Measurements from ENCODE around the gene KCNC4.
A peak's percentile ranks its signal among the peaks of the same experiment; 100 is the strongest.

The KCNC4 gene

GRCh38 chr1:110163591-110163990, 46.5 kb upstream of the KCNC4 start:
- Histone ChIP-seq H3K79me1 (ENCODE audit: low read depth, low read length) (no peaks in the 10 kb centered on the region), H4K8ac (ENCODE audit: low read depth, low read length) (no peak overlapping the region), H3K18ac (ENCODE audit: low read length) (no peak overlapping the region), H3K9me3 (replicated peaks in 1 of 2; ENCODE audit: control insufficient read depth in 2 of 2, insufficient read depth in 1 of 2, low read depth in 1 of 2, low read length in 2 of 2) (no peaks in the 10 kb centered on the region), H3K4me3 (ENCODE audit: low read length in 2 of 2) (no peak overlapping the region), H3K27ac (replicated peaks; ENCODE audit: low read length) (no peak overlapping the region), H3K4ac (ENCODE audit: low read length) (no peak overlapping the region), H2BK15ac (ENCODE audit: low read length) (no peak overlapping the region), H3K27me3 (ENCODE audit: control insufficient read depth in 3 of 3, insufficient read depth in 3 of 3, low read depth in 1 of 3, low read length in 3 of 3) (peaks cover 0 to 71% (median 0%) of the 10 kb centered on the region in 3 experiments), H2AFZ (ENCODE audit: low read length) (no peak overlapping the region), H3K9ac (ENCODE audit: low read depth, low read length, poor library complexity) (no peak overlapping the region), H3K23ac (ENCODE audit: low read depth, low read length, poor library complexity) (no peak overlapping the region), H3K14ac (ENCODE audit: low read length) (no peak overlapping the region), H2AK5ac (ENCODE audit: low read depth, low read length) (no peak overlapping the region), H3K4me2 (ENCODE audit: insufficient read depth, low read length, poor library complexity, severe bottlenecking) (no peak overlapping the region), H2BK12ac (ENCODE audit: low read length) (no peak overlapping the region), H2BK120ac (ENCODE audit: low read depth, low read length) (no peak overlapping the region), H4K91ac (ENCODE audit: low read depth, low read length, poor library complexity) (no peak overlapping the region), H2BK5ac (ENCODE audit: low read length) (no peak overlapping the region), H3K4me1 (ENCODE audit: control insufficient read depth in 2 of 2, insufficient read depth in 1 of 2, low read depth in 1 of 2, low read length in 2 of 2) (no peaks in the 10 kb centered on the region), H3K36me3 (replicated peaks in 1 of 2; ENCODE audit: control insufficient read depth in 2 of 2, insufficient read depth in 2 of 2, low read length in 2 of 2) (no peaks in the 10 kb centered on the region)
- DNase-seq (ENCODE audit: low spot score) = no peak
- WGBS, 2 donors (ENCODE audit: extremely low coverage in 2 of 2, insufficient read length in 2 of 2, insufficient replicate concordance in 1 of 2) = no CpG with 5 or more reads among the region's 7 CpGs

GRCh38 chr1:110164725-110165350, 45.3 kb upstream of the KCNC4 start:
- Histone ChIP-seq H2BK12ac (ENCODE audit: low read length) (no peak overlapping the region), H2AK5ac (ENCODE audit: low read depth, low read length) (no peak overlapping the region), H2AFZ (ENCODE audit: low read length) (no peak overlapping the region), H3K23ac (ENCODE audit: low read depth, low read length, poor library complexity) (no peak overlapping the region), H3K79me1 (ENCODE audit: low read depth, low read length) (no peaks in the 10 kb centered on the region), H3K4ac (ENCODE audit: low read length) (no peak overlapping the region), H3K4me2 (ENCODE audit: insufficient read depth, low read length, poor library complexity, severe bottlenecking) (no peak overlapping the region), H3K27ac (replicated peaks; ENCODE audit: low read length) (no peak overlapping the region), H4K91ac (ENCODE audit: low read depth, low read length, poor library complexity) (no peak overlapping the region), H3K27me3 (ENCODE audit: control insufficient read depth in 3 of 3, insufficient read depth in 3 of 3, low read depth in 1 of 3, low read length in 3 of 3) (peaks cover 0 to 75% (median 0%) of the 10 kb centered on the region in 3 experiments), H3K14ac (ENCODE audit: low read length) (no peak overlapping the region), H2BK5ac (ENCODE audit: low read length) (no peak overlapping the region), H3K18ac (ENCODE audit: low read length) (no peak overlapping the region), H4K8ac (ENCODE audit: low read depth, low read length) (no peak overlapping the region), H3K9ac (ENCODE audit: low read depth, low read length, poor library complexity) (no peak overlapping the region), H2BK120ac (ENCODE audit: low read depth, low read length) (no peak overlapping the region), H3K4me3 (ENCODE audit: low read length in 2 of 2) (no peak overlapping the region), H3K4me1 (ENCODE audit: control insufficient read depth in 2 of 2, insufficient read depth in 1 of 2, low read depth in 1 of 2, low read length in 2 of 2) (no peaks in the 10 kb centered on the region), H3K36me3 (replicated peaks in 1 of 2; ENCODE audit: control insufficient read depth in 2 of 2, insufficient read depth in 2 of 2, low read length in 2 of 2) (no peaks in the 10 kb centered on the region), H2BK15ac (ENCODE audit: low read length) (no peak overlapping the region), H3K9me3 (replicated peaks in 1 of 2; ENCODE audit: control insufficient read depth in 2 of 2, insufficient read depth in 1 of 2, low read depth in 1 of 2, low read length in 2 of 2) (no peaks in the 10 kb centered on the region)
- DNase-seq (ENCODE audit: low spot score) = no peak
- no CpG with 5 or more reads among the region's 10 CpGs for WGBS, 2 donors (ENCODE audit: extremely low coverage in 2 of 2, insufficient read length in 2 of 2, insufficient replicate concordance in 1 of 2)

DNA sequence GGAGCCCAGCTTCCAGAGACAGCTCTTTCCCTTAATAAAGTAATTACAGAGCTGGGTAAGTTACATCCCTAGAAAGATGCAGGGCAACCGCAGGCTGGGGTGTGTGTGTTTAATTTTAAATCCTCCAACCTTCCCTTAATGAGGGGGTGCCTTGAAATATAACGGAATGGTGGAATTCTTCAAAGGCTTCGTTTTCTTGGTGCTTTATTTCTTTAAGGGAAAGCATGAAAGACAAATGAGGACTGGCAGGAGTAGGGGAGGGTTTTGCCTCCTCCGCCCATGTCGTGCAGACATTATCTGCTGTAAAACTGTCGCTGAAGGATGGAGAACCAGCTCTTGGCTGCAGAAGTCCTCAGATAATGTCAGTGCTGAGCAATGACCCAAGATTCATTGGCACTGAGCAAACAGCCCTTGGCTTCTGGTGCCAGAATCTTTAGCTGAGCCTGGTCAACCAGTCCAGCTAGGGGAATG, 44.3 kb upstream of the KCNC4 start:
- Histone ChIP-seq H3K14ac (ENCODE audit: low read length) (no peak overlapping the region), H3K23ac (ENCODE audit: low read depth, low read length, poor library complexity) (no peak overlapping the region), H3K9ac (ENCODE audit: low read depth, low read length, poor library complexity) (no peak overlapping the region), H3K9me3 (replicated peaks in 1 of 2; ENCODE audit: control insufficient read depth in 2 of 2, insufficient read depth in 1 of 2, low read depth in 1 of 2, low read length in 2 of 2) (no peaks in the 10 kb centered on the region), H3K4me1 (ENCODE audit: control insufficient read depth in 2 of 2, insufficient read depth in 1 of 2, low read depth in 1 of 2, low read length in 2 of 2) (no peaks in the 10 kb centered on the region), H2BK15ac (ENCODE audit: low read length) (no peak overlapping the region), H3K4me2 (ENCODE audit: insufficient read depth, low read length, poor library complexity, severe bottlenecking) (no peak overlapping the region), H3K27me3 (ENCODE audit: control insufficient read depth in 3 of 3, insufficient read depth in 3 of 3, low read depth in 1 of 3, low read length in 3 of 3) (peaks cover 0 to 70% (median 0%) of the 10 kb centered on the region in 3 experiments), H2AK5ac (ENCODE audit: low read depth, low read length) (no peak overlapping the region), H2BK12ac (ENCODE audit: low read length) (no peak overlapping the region), H3K36me3 (replicated peaks in 1 of 2; ENCODE audit: control insufficient read depth in 2 of 2, insufficient read depth in 2 of 2, low read length in 2 of 2) (no peaks in the 10 kb centered on the region), H2BK120ac (ENCODE audit: low read depth, low read length) (no peak overlapping the region), H4K8ac (ENCODE audit: low read depth, low read length) (no peak overlapping the region), H3K4ac (ENCODE audit: low read length) (no peak overlapping the region), H2BK5ac (ENCODE audit: low read length) (no peak overlapping the region), H3K18ac (ENCODE audit: low read length) (no peak overlapping the region), H3K27ac (replicated peaks; ENCODE audit: low read length) (no peak overlapping the region), H4K91ac (ENCODE audit: low read depth, low read length, poor library complexity) (no peak overlapping the region), H2AFZ (ENCODE audit: low read length) (no peak overlapping the region), H3K79me1 (ENCODE audit: low read depth, low read length) (no peaks in the 10 kb centered on the region), H3K4me3 (ENCODE audit: low read length in 2 of 2) (no peak overlapping the region)
- no CpG with 5 or more reads among the region's 6 CpGs for WGBS, 2 donors (ENCODE audit: extremely low coverage in 2 of 2, insufficient read length in 2 of 2, insufficient replicate concordance in 1 of 2)
- DNase-seq (ENCODE audit: low spot score) = no peak

- no CpG with 5 or more reads among the region's 11 CpGs for WGBS, 2 donors (ENCODE audit: extremely low coverage in 2 of 2, insufficient read length in 2 of 2, insufficient replicate concordance in 1 of 2)
- H3K4me1 ChIP-seq (ENCODE audit: control insufficient read depth in 2 of 2, insufficient read depth in 1 of 2, low read depth in 1 of 2, low read length in 2 of 2) = no peaks in the 10 kb centered on the region
Measured at GRCh38 chr1:110166861-110167260, 43.3 kb upstream of the KCNC4 start.

More at GRCh38 chr1:110166861-110167260, 43.3 kb upstream of the KCNC4 start:
- Histone ChIP-seq H3K9ac (ENCODE audit: low read depth, low read length, poor library complexity) (no peak overlapping the region), H3K27me3 (ENCODE audit: control insufficient read depth in 3 of 3, insufficient read depth in 3 of 3, low read depth in 1 of 3, low read length in 3 of 3) (peaks cover 0 to 72% (median 0%) of the 10 kb centered on the region in 3 experiments), H3K4ac (ENCODE audit: low read length) (no peak overlapping the region), H2BK15ac (ENCODE audit: low read length) (no peak overlapping the region), H4K91ac (ENCODE audit: low read depth, low read length, poor library complexity) (no peak overlapping the region), H3K14ac (ENCODE audit: low read length) (no peak overlapping the region), H3K79me1 (ENCODE audit: low read depth, low read length) (no peaks in the 10 kb centered on the region), H3K36me3 (replicated peaks in 1 of 2; ENCODE audit: control insufficient read depth in 2 of 2, insufficient read depth in 2 of 2, low read length in 2 of 2) (no peaks in the 10 kb centered on the region), H3K4me2 (ENCODE audit: insufficient read depth, low read length, poor library complexity, severe bottlenecking) (no peak overlapping the region), H3K27ac (replicated peaks; ENCODE audit: low read length) (no peak overlapping the region), H3K9me3 (replicated peaks in 1 of 2; ENCODE audit: control insufficient read depth in 2 of 2, insufficient read depth in 1 of 2, low read depth in 1 of 2, low read length in 2 of 2) (no peaks in the 10 kb centered on the region), H3K23ac (ENCODE audit: low read depth, low read length, poor library complexity) (peak overlapping the region; percentile 14), H2BK120ac (ENCODE audit: low read depth, low read length) (no peak overlapping the region), H4K8ac (ENCODE audit: low read depth, low read length) (no peak overlapping the region), H2BK12ac (ENCODE audit: low read length) (no peak overlapping the region), H2AK5ac (ENCODE audit: low read depth, low read length) (peak overlapping the region; percentile 38), H2AFZ (ENCODE audit: low read length) (no peak overlapping the region), H3K18ac (ENCODE audit: low read length) (no peak overlapping the region), H3K4me3 (ENCODE audit: low read length in 2 of 2) (no peak overlapping the region), H2BK5ac (ENCODE audit: low read length) (no peak overlapping the region)
- DNase-seq (ENCODE audit: low spot score) = no peak

Measured in neuronal stem cell (in vitro differentiated cells).